Osteocyte (in vitro differentiated cells): ENCODE data around the gene SLC25A22. TPM values are rescaled to one million over a fixed set of nuclear protein-coding genes. Genes with fewer than 3 reads are reported as not detected.

ENCODE experiments used
- DNase-seq: peaks from one replicate; pipeline ENCODE4 v3.0.0; 2021; ENCODE audit warnings: mixed read lengths; ENCODE audit not compliant: unreplicated experiment; ENCODE audit errors: extremely low spot score
- H3K27ac Mint-ChIP-seq: one replicate; pipeline ENCODE4 v1.8.0; 2021; ENCODE audit warnings: mild to moderate bottlenecking, mixed read lengths; ENCODE audit not compliant: unreplicated experiment
- H3K27me3 Mint-ChIP-seq: one replicate; pipeline ENCODE4 v1.8.0; 2021; ENCODE audit warnings: mixed read lengths; ENCODE audit not compliant: unreplicated experiment
- H3K36me3 Mint-ChIP-seq: one replicate; pipeline ENCODE4 v1.8.0; 2021; ENCODE audit warnings: mixed read lengths; ENCODE audit not compliant: unreplicated experiment
- H3K4me1 Mint-ChIP-seq: one replicate; pipeline ENCODE4 v1.8.0; 2021; ENCODE audit warnings: mixed read lengths; ENCODE audit not compliant: unreplicated experiment
- H3K4me3 Mint-ChIP-seq: one replicate; pipeline ENCODE4 v1.8.0; 2021; ENCODE audit warnings: mild to moderate bottlenecking, moderate library complexity, mixed read lengths; ENCODE audit not compliant: unreplicated experiment
- H3K9me3 Mint-ChIP-seq: one replicate; pipeline ENCODE4 v1.8.0; 2021; ENCODE audit warnings: mixed read lengths; ENCODE audit not compliant: unreplicated experiment
- CTCF ChIP-seq: fragments of 200-600 bp; sonication (generic); IDR thresholded peaks from 2 replicates; pipeline ENCODE4 v1.5.0; 2021; ENCODE audit warnings: antibody characterized with exemption, mild to moderate bottlenecking, moderate library complexity
- long read RNA-seq: library from polyadenylated mRNA; unstranded; transcript quantifications from one replicate; pipeline ENCODE4 v2.0.0, GENCODE V29; 2021
- total RNA-seq: library from RNA; stranded (reverse); gene quantifications from 2 replicates; pipeline ENCODE4 v1.2.1, GENCODE V29; 2021

SLC25A22 gene
- total RNA-seq, result 18.7 and 19.7 TPM in 2 replicates
- long read RNA-seq, result 0 reads

- Mint-ChIP-seq H3K36me3 (no peaks in the 10 kb centered on the region), H3K4me1 (peaks cover 19% of the 10 kb centered on the region), H3K9me3 (no peaks in the 10 kb centered on the region), H3K27me3 (no peaks in the 10 kb centered on the region), H3K27ac (peak within 1 kb of the TSS; percentile 89), H3K4me3 (peak within 1 kb of the TSS; percentile 79)
- peak; percentile 82 for TF ChIP-seq CTCF
- DNase-seq, result peak; percentile 95
Measured at GRCh38 chr11:798093-798713, at the start of gene SLC25A22. TSS of gene SLC25A22 (minus strand) at chr11:798281. CDS start at chr11:795006, 3,275 bp downstream.

DNA sequence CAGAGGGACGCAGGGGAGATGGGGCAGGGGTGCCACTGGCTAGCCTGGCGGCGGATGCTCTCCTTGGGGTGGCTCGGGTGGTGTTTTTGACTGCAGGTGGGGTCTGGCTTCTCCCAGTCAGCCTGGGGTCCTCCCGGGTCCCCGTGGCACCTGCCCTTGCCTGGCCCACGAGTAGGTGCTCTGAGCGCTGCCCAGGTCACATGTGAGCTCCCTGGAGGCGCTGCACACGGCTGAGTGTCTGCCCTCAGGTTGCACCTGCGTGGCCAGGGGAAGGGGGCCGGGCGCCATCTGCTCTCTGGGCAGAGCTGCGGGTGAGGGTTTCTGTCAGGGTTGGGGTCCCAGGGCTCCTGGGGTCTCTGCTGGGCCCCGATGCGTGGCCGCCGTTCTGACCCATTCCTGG lies 49.8 kb upstream of the SLC25A22 start:
- Mint-ChIP-seq H3K27ac (no peak overlapping the region), H3K4me1 (peaks cover 50% of the 10 kb centered on the region), H3K4me3 (no peak overlapping the region), H3K36me3 (no peaks in the 10 kb centered on the region), H3K27me3 (no peaks in the 10 kb centered on the region), H3K9me3 (no peaks in the 10 kb centered on the region)
- no peak for DNase-seq
- TF ChIP-seq CTCF, result no peak

GRCh38 chr11:846496-847098 lies 48.5 kb upstream of the SLC25A22 start:
- Mint-ChIP-seq H3K9me3 (no peaks in the 10 kb centered on the region), H3K4me1 (peaks cover 45% of the 10 kb centered on the region), H3K36me3 (no peaks in the 10 kb centered on the region), H3K27me3 (no peaks in the 10 kb centered on the region), H3K4me3 (peak overlapping the region; percentile 45), H3K27ac (peak overlapping the region; percentile 96)
- no peak for DNase-seq
- TF ChIP-seq CTCF, result no peak

DNA sequence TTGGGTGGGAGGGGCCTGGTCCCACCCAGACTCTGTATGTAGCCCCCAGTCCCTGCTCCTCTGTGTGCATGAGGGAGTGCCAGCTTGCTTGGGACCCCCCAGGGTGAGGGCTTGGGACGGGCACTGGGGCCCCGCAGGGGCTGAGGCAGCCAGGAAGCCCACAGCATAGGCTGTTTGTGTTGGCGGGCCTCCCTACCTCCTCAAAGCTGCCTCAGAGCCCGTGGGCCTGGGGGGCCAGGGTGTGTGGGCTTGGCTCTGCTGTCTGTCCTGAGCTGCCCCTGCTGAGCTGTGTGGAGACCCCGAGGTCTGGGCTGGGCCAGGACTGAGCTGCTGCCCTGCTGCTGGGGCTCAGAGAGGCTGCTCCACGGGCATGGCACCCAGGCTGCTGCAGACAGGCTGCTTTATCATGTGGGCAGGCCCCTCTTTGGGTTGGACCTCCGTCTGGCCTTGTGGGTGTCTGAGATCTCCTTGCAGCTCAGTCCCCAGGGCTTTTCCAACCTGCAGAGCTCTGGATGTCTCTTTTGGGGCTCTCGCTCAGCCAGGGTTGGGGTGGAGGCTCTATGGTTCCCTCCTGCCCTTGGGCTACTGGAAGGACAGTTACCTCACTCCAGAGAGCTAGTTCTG lies 47.9 kb upstream of the SLC25A22 start:
- Mint-ChIP-seq H3K4me3 (peak overlapping the region; percentile 40), H3K36me3 (no peaks in the 10 kb centered on the region), H3K9me3 (no peaks in the 10 kb centered on the region), H3K27ac (peak overlapping the region; percentile 96), H3K4me1 (peaks cover 48% of the 10 kb centered on the region), H3K27me3 (no peaks in the 10 kb centered on the region)
- no peak for TF ChIP-seq CTCF
- DNase-seq, result no peak
